PC-9 (cell line): ENCODE measurements around the gene MB.

Experiments
- CTCF ChIP-seq: fragments of 200-600 bp; sonication (generic); conservative IDR thresholded peaks from 2 replicates; pipeline ENCODE4 v1.6.1; 2017; ENCODE audit warnings: mixed run types, antibody characterized with exemption, mild to moderate bottlenecking, moderate library complexity
- EZH2 ChIP-seq: fragments of 200-600 bp; sonication (generic); IDR thresholded peaks from 2 replicates; pipeline ENCODE4 v1.8.0; 2017; ENCODE audit warnings: antibody characterized with exemption, low read depth

GRCh38 chr22:35611200-35611890 lies 5.8 kb downstream of the MB start:
- no peak for TF ChIP-seq CTCF
- no peak for TF ChIP-seq EZH2
